Mammary epithelial cell (primary cell): ENCODE data around the gene CMSS1.

Source experiments
- CTCF ChIP-seq, 2 donors: IDR thresholded peaks in 1 of 2; conservative IDR thresholded peaks in 1 of 2; 2 replicates each; pipeline ENCODE4 v1.5.1; 2011 to 2012; ENCODE audit warnings: inconsistent platforms in 2 of 2, low read length in 2 of 2, mild to moderate bottlenecking in 2 of 2, control low read depth in 1 of 2, low read depth in 1 of 2; ENCODE audit not compliant: insufficient read depth in 1 of 2; ENCODE audit errors: extremely low read depth in 1 of 2
- EZH2 ChIP-seq: IDR thresholded peaks from 2 replicates; pipeline ENCODE4 v1.6.1; 2012; ENCODE audit warnings: low read length, inconsistent platforms, borderline replicate concordance

GRCh38 chr3:99921377-99921695 is 103.7 kb downstream of the CMSS1 start:
- TF ChIP-seq CTCF (conservative IDR thresholded peaks at IDR 0.05 in 1 of 2, IDR thresholded peaks at IDR 0.05 in 1 of 2; ENCODE audit: extremely low read depth in 1 of 2, insufficient read depth in 1 of 2, low read depth in 1 of 2, low read length in 2 of 2), result no peak
- TF ChIP-seq EZH2, result no peak
